ENCODE measurements around the gene RRP15.
"Not testable (repeated sequence)": the region's sequence is repeated elsewhere in the genome, so short reads cannot be mapped to it uniquely, and the experiment has no call there.

RRP15 gene

GRCh38 chr1:218297867-218298266 is 12.8 kb downstream of the RRP15 start:
- no peak for DNase-seq

GRCh38 chr1:218298398-218298797 is 13.3 kb downstream of the RRP15 start:
- DNase-seq = no peak

DNA sequence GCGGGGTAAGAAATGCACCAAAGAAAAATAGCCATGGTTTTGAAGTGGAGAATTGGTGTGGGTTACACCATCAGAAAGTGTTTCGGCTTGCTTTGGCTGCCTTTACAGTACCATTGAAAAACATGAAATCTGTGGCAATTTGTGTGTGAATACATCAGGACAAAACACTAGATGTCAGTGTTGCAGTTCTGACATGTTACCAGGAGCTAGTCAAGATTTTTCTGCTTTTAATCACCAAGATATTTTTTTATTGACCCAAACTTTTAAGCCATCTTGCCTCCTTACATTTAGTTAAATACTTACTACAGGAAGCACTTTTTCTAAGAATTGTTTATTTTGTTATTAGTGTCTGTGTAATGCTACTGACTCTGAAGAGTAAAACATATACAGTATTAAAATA is 14.3 kb downstream of the RRP15 start:
- no peak for DNase-seq

DNA sequence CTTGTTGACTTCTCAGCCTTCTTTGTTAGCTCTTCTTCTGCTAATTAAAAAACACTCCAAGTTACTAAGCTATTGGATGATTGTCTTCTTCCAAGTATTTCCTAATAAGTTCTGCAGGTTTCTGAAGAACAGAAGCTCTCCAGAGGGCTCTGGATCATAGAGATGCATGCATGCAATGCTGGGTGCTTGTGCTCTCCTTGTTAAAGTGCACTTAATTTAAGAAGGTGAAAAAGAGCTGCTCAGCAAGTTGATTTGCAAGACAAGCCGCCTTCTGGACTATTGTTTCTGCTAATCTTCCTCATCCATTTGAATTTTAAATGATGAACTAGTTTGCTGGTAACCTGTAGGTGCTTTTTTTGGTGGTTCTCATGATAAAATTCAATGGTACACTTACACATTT is 16.1 kb downstream of the RRP15 start:
- DNase-seq = no peak

DNA sequence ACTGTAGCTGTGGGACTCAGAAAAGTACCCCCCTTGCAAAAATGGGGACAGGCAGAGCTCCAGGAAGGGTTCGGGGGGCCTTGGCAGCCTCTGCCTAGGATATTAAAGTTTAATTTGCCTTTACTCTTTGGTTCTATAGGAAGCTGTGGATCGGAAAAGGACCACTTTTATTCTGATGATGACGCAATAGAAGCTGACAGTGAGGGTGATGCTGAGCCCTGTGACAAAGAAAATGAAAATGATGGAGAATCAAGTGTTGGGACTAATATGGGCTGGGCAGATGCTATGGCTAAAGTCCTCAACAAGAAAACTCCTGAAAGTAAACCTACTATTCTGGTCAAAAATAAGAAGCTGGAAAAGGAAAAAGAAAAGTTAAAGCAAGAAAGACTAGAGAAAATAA is 17.1 kb downstream of the RRP15 start:
- DNase-seq = no peak

GRCh38 chr1:218303176-218303879 is 18.2 kb downstream of the RRP15 start:
- no peak for DNase-seq

DNA sequence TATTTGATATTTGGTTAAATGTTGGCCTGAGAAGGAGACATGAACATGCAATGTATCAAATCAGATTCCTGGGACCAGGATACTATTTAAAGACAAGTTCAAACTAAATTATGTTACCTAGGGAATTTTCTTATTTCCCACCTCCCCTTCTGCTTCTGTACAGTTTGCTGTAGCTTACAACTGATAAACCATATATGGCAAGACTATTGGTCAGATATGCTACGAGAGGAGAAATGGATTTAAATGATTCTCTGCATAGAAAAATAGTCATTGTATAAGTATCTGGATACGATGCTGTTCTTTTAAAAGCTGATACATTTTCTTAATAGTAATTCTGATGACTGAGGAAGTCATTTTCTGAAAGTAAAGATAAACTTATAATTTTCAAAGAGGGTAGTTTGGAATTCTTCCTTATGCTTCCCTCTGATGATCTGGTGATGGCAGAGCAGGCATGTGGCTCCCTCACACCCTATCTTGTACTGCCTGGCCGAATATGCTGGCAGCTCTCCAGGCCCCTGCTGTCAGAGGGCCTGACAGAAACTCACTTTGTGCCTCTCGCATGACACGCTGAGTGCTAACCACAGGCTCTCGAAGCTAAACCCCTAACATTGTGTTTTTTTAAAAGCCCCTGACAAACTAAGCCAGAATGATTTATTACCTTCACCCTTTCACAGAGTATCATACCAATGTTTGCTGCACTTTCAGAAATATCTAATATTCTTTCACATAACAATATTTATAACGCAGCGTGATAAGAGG is 19.4 kb downstream of the RRP15 start:
- no peak for DNase-seq

DNA sequence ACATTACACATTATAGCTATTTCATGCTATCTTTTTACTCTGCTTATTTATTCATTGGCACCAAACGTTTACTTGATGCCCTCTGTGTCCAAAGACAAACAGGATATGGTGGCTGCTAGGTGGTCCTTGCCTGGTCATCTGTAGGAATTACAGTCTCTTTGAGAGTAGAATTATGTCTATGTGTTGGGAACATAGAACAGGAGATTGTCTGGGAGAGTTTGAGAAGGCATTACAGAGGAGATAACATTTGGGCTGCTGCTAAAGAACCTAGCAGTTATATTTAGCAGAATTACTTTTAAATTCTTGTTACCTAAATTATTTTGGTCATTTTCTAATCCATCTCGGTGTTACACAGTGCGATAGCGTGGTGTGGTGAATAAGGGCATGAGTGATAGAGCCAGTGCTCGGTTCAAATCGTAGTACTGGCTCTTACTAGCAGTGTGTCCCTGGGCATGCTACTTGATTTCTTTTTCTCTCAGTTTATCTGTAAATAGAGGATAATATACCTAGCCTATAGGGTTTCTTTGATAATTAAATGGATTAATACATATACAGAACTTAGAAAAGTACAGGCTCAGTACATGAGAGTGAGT is 20.5 kb downstream of the RRP15 start:
- no peak for DNase-seq

- no peak for DNase-seq
Observed at GRCh38 chr1:218312509-218312908, 27.4 kb downstream of the RRP15 start.

DNA sequence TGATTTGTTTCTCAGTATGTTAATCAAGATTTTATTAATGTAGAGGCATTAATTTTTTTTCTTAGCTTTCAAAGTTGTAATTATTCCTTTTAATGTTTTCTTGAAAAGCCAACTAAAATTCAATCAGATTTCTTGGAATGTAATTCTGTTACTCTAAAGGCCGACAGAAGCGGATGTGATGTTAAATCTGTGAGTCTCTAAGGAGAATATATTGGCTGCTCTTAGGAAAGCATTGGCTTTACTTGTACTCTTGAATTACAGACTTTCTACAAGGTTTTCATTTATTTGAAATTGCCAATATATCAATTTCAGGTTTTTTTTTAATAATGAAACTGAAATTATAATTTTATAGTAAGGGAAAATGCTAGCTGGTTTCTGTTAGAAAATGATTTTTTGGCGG is 29.2 kb downstream of the RRP15 start:
- DNase-seq = no peak

DNA sequence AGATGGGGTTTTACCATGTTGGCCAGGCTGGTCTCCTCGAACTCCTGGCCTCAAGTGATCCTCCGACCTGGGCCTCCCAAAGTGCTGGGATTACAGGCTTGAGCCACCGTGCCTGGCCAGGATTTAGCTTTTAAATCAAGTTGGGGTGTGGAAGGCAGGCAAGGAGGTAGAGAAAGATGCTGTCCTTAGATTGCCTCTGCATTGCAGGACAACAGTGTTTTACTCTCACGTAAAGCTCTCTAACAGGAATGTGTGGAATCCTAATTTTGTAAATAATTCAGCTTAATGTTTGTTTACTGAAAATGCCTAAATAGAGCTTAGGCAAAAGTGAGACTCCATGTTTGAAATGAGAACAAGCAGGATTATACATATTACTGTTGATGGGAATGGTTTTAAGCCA is 30.5 kb downstream of the RRP15 start:
- no peak for DNase-seq

GRCh38 chr1:218317061-218317460 is 32.0 kb downstream of the RRP15 start:
- no peak for DNase-seq

GRCh38 chr1:218320182-218320581 is 35.1 kb downstream of the RRP15 start:
- not testable (repeated sequence) for DNase-seq

- no peak for DNase-seq
Observed at GRCh38 chr1:218322762-218323161, 37.7 kb downstream of the RRP15 start.

- DNase-seq = no peak
Observed at GRCh38 chr1:218323568-218324225, 38.6 kb downstream of the RRP15 start.

DNA sequence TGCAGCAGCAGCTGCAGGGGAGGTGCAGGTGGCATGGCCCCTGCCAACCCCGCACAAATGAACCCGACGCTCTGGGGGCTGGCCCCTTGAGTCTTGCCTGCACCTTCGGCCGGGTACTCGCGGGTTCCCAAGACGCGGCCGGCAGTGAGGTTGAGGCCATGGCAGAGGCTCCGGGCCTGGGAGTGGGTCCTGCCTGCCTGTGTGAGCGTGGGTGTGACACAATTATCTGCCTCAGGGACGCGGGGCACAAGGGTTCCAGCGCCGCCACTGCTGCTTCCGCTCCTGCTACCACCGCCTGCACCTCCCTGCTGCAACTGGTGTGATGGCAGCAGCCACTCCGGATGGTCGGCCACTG is 39.1 kb downstream of the RRP15 start:
- DNase-seq = no peak

DNA sequence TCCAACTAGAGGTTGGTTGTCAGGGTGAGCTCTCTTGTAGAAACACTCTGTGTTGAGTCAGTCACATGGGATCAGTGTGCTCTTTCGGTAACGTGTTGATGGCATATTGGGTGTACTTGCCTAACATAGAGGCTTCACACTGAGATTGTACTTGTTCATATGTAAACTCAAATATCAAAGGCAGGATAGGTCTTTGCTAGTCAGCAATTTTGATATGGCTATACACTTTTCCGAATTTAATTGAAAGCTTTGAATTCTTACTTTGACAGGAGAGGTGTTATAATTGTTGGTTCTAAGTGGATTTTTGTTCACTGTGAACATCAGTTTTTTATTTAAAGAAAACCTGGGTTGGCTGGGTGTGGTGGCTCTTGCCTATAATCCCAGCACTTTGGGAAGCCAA is 43.7 kb downstream of the RRP15 start:
- DNase-seq = no peak

- no peak for DNase-seq
Observed at GRCh38 chr1:218330043-218330623, 45.0 kb downstream of the RRP15 start.

DNA sequence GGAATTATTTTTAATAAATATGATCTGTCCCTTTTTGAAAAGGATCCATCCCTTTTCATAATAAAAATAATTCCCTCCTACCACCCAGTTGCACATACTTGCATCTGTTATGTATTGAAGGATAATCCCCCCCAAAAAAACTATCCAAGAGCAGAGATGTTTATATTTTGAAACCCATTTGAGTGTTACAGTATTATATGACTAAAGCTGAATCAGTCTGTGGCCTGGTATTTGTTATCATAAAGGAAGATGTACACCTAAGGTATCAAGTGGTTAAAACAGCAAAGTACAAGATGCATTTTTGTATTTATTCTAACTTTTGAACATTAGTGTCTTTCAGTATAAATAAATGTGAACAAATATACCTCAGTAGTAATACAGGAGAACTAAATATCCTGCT is 47.3 kb downstream of the RRP15 start:
- DNase-seq = no peak

GRCh38 chr1:218336328-218336727 is 51.2 kb downstream of the RRP15 start:
- DNase-seq = no peak

GRCh38 chr1:218339267-218339831 is 54.3 kb downstream of the RRP15 start:
- DNase-seq = no peak

DNA sequence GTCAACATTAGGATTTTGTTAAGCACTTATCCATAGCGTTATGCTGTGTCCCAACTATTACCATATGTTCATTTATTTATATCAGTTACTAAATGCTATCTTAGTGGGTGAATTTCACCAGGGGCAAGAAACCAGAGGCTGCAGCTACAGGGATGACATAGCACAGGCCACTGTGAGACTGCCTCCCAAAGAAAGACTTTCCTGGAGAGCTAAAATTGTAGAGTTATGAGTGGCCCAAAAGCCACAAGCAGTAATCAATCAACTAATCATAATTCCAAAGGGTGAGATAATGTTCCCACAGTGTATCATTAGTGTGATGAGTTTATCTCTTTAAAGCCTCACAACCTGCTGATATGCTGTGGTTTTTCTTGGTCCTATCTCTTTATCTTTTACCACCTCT is 56.2 kb downstream of the RRP15 start:
- no peak for DNase-seq

DNA sequence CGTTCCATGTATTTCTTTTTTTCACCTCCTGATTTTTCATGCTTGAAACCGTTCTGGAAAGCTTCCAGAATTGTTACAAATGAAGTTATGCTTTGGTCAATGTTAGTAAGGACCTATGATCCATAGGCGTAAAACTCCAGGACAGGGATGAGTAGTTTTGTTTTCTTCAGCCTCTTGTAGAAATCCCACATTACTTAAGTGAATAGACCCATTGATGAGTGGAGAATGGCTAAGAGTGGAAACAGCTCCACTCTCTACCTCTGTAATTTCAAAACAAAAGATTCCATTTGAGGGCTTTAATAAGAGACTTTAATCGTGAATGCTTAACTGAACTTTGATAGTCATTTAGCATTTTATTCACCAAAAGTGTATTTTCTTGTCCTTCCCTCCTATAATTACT is 57.0 kb downstream of the RRP15 start:
- DNase-seq = no peak
